ENCODE measurements around the gene COL9A3.

Gene COL9A3

DNA sequence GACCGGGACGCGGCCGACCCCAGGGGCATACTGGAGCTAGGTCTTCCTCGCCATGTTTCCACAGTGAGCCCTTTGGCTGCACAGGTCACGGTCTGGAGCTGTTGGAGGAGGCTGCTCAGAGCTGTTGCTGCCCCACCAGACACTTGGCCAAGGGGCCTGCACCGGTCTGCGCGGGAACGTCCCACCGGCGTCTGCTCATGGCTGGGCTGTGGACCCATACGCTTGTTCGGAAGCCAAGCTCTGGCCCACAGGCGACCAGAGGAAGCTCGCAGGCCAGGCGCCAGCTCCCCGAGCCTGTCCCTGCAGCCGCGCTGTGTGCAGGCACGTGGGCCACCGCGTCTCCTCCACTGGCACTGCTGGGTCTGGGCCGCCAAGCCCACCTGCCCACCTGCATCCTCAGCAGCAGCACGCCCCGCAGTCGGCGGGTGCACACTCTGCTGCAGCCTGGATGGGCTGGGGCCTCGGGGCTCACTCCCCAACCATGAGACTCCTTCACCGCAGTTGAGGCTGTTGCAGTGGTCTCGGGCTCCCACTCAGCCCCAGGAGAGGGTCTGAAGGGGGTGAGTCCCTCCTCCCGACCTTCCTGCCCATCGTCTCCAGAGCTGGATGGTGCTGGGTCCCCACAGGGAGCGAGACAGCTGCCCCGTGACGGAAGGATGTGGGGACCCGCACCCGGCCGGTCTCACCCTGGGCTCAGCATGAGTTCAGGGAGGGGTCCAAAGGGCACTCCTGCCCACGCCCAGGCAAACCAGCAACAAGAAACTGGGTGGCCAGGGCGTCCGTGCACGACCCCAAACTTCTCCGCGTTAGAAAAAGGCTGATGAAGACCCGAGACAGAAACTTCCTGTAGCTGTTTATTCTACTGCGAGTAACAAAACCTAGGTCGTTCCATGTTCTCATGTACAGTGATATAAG, 60.3 kb downstream of the COL9A3 start:
- Histone ChIP-seq H3K4me1 (no peaks in the 10 kb centered on the region), H3K79me2 (no peaks in the 10 kb centered on the region), H3K27me3 (ENCODE audit: control insufficient read depth, insufficient read depth, low read length) (no peaks in the 10 kb centered on the region), H3K36me3 (ENCODE audit: control insufficient read depth, insufficient read depth, low read length) (no peaks in the 10 kb centered on the region), H2AFZ (no peak overlapping the region), H3K27ac (no peak overlapping the region), H3K9ac (no peak overlapping the region), H3K4me3 (ENCODE audit: low read depth, low read length) (no peak overlapping the region), H3K9me3 (ENCODE audit: control insufficient read depth, low read length) (no peaks in the 10 kb centered on the region), H3K4me2 (ENCODE audit: low read length) (no peak overlapping the region)
- no peak for TF ChIP-seq CTCF (IDR thresholded peaks at IDR 0.05)

GRCh38 chr20:62878244-62879038, 61.6 kb downstream of the COL9A3 start:
- no peak overlapping the region for H2AFZ ChIP-seq

GRCh38 chr20:62879275-62880146, 62.7 kb downstream of the COL9A3 start:
- Histone ChIP-seq H3K4me2 (ENCODE audit: low read length) (no peak overlapping the region), H2AFZ (no peak overlapping the region), H3K36me3 (ENCODE audit: control insufficient read depth, insufficient read depth, low read length) (no peaks in the 10 kb centered on the region), H3K9ac (no peak overlapping the region), H3K9me3 (ENCODE audit: control insufficient read depth, low read length) (no peaks in the 10 kb centered on the region), H3K27me3 (ENCODE audit: control insufficient read depth, insufficient read depth, low read length) (no peaks in the 10 kb centered on the region), H3K4me3 (ENCODE audit: low read depth, low read length) (no peak overlapping the region), H3K79me2 (no peaks in the 10 kb centered on the region), H3K27ac (no peak overlapping the region), H3K4me1 (no peaks in the 10 kb centered on the region)
- TF ChIP-seq CTCF (IDR thresholded peaks at IDR 0.05) = no peak

More at GRCh38 chr20:62878244-62879038, 61.6 kb downstream of the COL9A3 start:
- no peaks in the 10 kb centered on the region for H3K36me3 ChIP-seq (ENCODE audit: control insufficient read depth, insufficient read depth, low read length)
- H3K27ac ChIP-seq = no peak overlapping the region
- H3K4me2 ChIP-seq (ENCODE audit: low read length) = no peak overlapping the region
- no peaks in the 10 kb centered on the region for H3K9me3 ChIP-seq (ENCODE audit: control insufficient read depth, low read length)
- no peaks in the 10 kb centered on the region for H3K4me1 ChIP-seq
- no peaks in the 10 kb centered on the region for H3K27me3 ChIP-seq (ENCODE audit: control insufficient read depth, insufficient read depth, low read length)
- no peak for TF ChIP-seq CTCF (IDR thresholded peaks at IDR 0.05)
- no peaks in the 10 kb centered on the region for H3K79me2 ChIP-seq
- no peak overlapping the region for H3K4me3 ChIP-seq (ENCODE audit: low read depth, low read length)
- no peak overlapping the region for H3K9ac ChIP-seq

GRCh38 chr20:62880147-62880934, 63.5 kb downstream of the COL9A3 start:
- Histone ChIP-seq H2AFZ (no peak overlapping the region), H3K9ac (no peak overlapping the region), H3K4me1 (no peaks in the 10 kb centered on the region), H3K27ac (no peak overlapping the region), H3K79me2 (no peaks in the 10 kb centered on the region), H3K4me2 (ENCODE audit: low read length) (no peak overlapping the region), H3K4me3 (ENCODE audit: low read depth, low read length) (no peak overlapping the region), H3K27me3 (ENCODE audit: control insufficient read depth, insufficient read depth, low read length) (no peaks in the 10 kb centered on the region), H3K9me3 (ENCODE audit: control insufficient read depth, low read length) (no peaks in the 10 kb centered on the region), H3K36me3 (ENCODE audit: control insufficient read depth, insufficient read depth, low read length) (no peaks in the 10 kb centered on the region)
- TF ChIP-seq CTCF (IDR thresholded peaks at IDR 0.05) = no peak

All from parathyroid adenoma (tissue), 2 donors.